Kidney (tissue), 14 donors: ENCODE results near the gene RAB25. TPM values are rescaled to one million over a fixed set of nuclear protein-coding genes. Genes with fewer than 3 reads are reported as not detected.

Source experiments
- DNase-seq, 5 donors: peaks; one replicate each; pipeline ENCODE4 v3.0.0-alpha.2; 2013 to 2020
- FAIRE-seq: peaks from 2 replicates; lab custom pipeline; 2012; peaks lifted over from hg19 to GRCh38; lab: Jason Lieb, UNC
- H3K27ac ChIP-seq, 2 donors: one replicate each; pipeline ENCODE4 v1.7.0; 2013; ENCODE audit warnings: low read depth in 2 of 2, low read length in 2 of 2, inconsistent platforms in 1 of 2
- H3K27me3 ChIP-seq: one replicate; pipeline ENCODE4 v1.7.1; 2013; ENCODE audit warnings: low read length, inconsistent platforms; ENCODE audit not compliant: control insufficient read depth, insufficient read depth
- H3K36me3 ChIP-seq, 3 donors: one replicate each; pipeline versions ENCODE4 v1.7.0 to v1.7.1; 2013; ENCODE audit warnings: low read length in 3 of 3, control low read depth in 1 of 3, inconsistent platforms in 1 of 3; ENCODE audit not compliant: insufficient read depth in 3 of 3, control insufficient read depth in 2 of 3
- H3K4me1 ChIP-seq, 3 donors: one replicate each; pipeline versions ENCODE4 v1.7.0 to v1.7.1; 2013; ENCODE audit warnings: low read length in 3 of 3, inconsistent platforms in 1 of 3, low read depth in 1 of 3; ENCODE audit not compliant: control insufficient read depth in 2 of 3, insufficient read depth in 2 of 3
- H3K4me3 ChIP-seq, 3 donors: one replicate each; pipeline versions ENCODE4 v1.7.0 to v1.8.1; 2013; ENCODE audit warnings: low read length in 3 of 3, control low read depth in 1 of 3, inconsistent platforms in 1 of 3
- H3K9ac ChIP-seq, 3 donors: one replicate each; pipeline versions ENCODE4 v1.7.0 to v1.7.1; 2013; ENCODE audit warnings: low read length in 3 of 3, control low read depth in 1 of 3, inconsistent platforms in 1 of 3
- H3K9me3 ChIP-seq, 3 donors: one replicate each; pipeline versions ENCODE4 v1.7.0 to v1.7.1; 2013; ENCODE audit warnings: low read length in 3 of 3, control low read depth in 1 of 3, inconsistent platforms in 1 of 3; ENCODE audit not compliant: control insufficient read depth in 2 of 3, insufficient read depth in 1 of 3
- CTCF ChIP-seq: IDR thresholded peaks from 3 replicates; pipeline ENCODE4 v1.5.1; 2012; ENCODE audit warnings: mild to moderate bottlenecking, moderate library complexity, borderline replicate concordance; ENCODE audit not compliant: insufficient read depth; ENCODE audit errors: extremely low read depth
- intact Hi-C: fragments of 100-400 bp; cut with DNase I; formaldehyde crosslinking; loops from one replicate; pipeline ENCODE4 v1.11.1; 2022
- polyA plus RNA-seq: library from polyadenylated mRNA; stranded (reverse); fragments of 350-450 nt; fragmentation: Illumina TruSeq; extraction: RNeasy Lipid Tissue Mini Kit (QIAGEN cat#74804); gene quantifications from one replicate; pipeline ENCODE4 v1.2.3, GENCODE V29; 2014; ENCODE audit warnings: low read depth, low replicate concordance; ENCODE audit not compliant: insufficient read depth
- total RNA-seq: library from RNA; stranded (reverse); fragmentation: NEBNext Ultra II Directional; extraction: Animal tissue kit (Norgen Biotek cat#: 25700); gene quantifications from one replicate; pipeline ENCODE4 v1.2.1, GENCODE V29; 2021
- donor health status: control.
- donor health status: control.
- donor health status: control.
- donor health status: control.
- donor health status: control.
- donor health status: DM: yes; HTN: yes; CAD: no.
- donor health status: Normal renal cell carcinoma (clear cell type).

RAB25 gene
- total and polyA plus RNA-seq, 2 donors from 2014 or later = 51.4 to 73.0 TPM

DNA sequence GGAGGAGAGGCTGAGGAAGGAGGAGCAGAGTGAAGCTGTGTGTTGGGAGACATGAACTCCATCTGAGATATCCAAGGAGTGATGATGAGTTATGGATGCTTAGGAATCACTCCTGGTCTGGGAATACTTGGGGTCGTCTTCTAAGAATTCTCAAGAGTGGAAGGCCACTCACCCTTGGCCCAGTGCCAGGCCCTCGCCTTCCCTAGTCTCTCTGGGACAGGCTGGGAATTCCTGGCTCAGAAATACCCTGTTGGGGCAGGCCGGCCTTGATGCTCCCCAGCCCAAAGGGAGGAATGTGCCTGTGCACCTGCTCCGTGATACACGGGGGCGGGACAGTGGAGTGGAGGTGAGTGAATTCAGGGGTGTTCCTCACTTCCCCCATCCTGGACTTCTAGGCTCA, 40.9 kb downstream of the RAB25 start:
- Histone ChIP-seq H3K27ac (no peak overlapping the region), H3K9me3 (no peaks in the 10 kb centered on the region), H3K9ac (no peak overlapping the region), H3K36me3 (no peaks in the 10 kb centered on the region), H3K4me1 (peaks cover 4 to 42% (median 37%) of the 10 kb centered on the region in 3 donors), H3K4me3 (no peak overlapping the region), H3K27me3 (no peaks in the 10 kb centered on the region)
- no peak for TF ChIP-seq CTCF
- DNase-seq (peak in 1 of 5 donors; percentile 54), FAIRE-seq (no peak)
- intact Hi-C loops = no loop called here

DNA sequence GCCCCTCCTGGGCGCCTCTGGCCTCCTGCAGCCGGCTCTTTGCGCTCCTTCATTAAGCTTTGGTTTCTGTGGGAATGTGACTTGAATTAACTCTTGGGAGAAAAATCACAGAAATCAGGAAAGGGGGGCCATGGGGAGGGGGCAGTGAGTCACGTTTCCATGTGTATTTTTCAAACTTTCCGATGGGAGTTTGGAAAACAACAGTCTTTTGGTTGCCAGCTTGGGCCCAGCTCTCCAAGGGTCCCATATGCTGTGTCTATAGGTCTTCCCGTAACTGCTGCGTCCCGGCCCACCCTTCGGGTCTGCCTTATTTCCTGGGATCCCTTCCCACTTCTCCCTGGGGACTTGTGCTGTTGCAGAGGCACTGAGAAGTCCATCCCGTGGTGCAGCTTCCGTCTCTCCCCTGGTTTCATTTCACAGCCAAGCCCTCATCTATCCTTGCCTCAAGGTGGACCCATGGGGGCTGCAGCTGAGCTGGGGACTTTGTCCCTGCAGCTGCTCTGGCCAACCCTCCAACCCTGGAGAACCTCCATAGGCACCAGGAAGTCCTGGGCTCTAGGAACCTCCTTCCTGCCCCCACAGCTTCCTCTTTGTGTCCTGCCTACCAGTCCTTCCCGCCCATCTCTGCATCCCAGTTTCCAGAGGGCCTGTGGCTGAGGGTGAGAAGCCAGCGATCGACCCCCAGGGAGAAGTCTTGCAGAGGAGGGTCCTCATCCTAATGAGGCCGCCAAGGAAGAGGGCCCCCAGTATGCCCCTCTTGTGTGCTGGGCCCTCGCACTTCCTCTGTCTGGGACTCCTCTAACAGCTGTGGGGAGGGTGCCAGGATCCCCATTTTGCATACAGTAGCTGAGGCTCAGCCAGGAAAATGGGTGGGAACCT, 41.9 kb downstream of the RAB25 start:
- Histone ChIP-seq H3K27ac (peak overlapping the region in 1 of 2 donors; percentile 33), H3K27me3 (no peaks in the 10 kb centered on the region), H3K36me3 (no peaks in the 10 kb centered on the region), H3K4me1 (peaks cover 4 to 40% (median 35%) of the 10 kb centered on the region in 3 donors), H3K4me3 (no peak overlapping the region), H3K9me3 (no peaks in the 10 kb centered on the region), H3K9ac (peak overlapping the region in 1 of 3 donors; percentile 46)
- intact Hi-C loops = no loop called here
- DNase-seq (peak in 1 of 5 donors; percentile 57), FAIRE-seq (no peak)
- TF ChIP-seq CTCF = no peak

- H3K9ac ChIP-seq = peak overlapping the region in 2 of 3 donors; percentile 45 to 59
- no peak for FAIRE-seq
- H3K4me3 ChIP-seq = no peak overlapping the region
- no peaks in the 10 kb centered on the region for H3K36me3 ChIP-seq
- DNase-seq = peak in 2 of 5 donors; percentile 20 to 85
- TF ChIP-seq CTCF = no peak
- H3K27me3 ChIP-seq = no peaks in the 10 kb centered on the region
- intact Hi-C loops = no loop called here
- H3K4me1 ChIP-seq = peaks cover 4 to 40% (median 35%) of the 10 kb centered on the region in 3 donors
- H3K9me3 ChIP-seq = no peaks in the 10 kb centered on the region
- peak overlapping the region; percentile 63 to 96 for H3K27ac ChIP-seq
Measured at GRCh38 chr1:156103521-156103947, 42.6 kb downstream of the RAB25 start.
